PC-9 (cell line): ENCODE data around the gene SLC4A11.

Experiments used
- CTCF ChIP-seq: fragments of 200-600 bp; sonication (generic); conservative IDR thresholded peaks from 2 replicates; pipeline ENCODE4 v1.6.1; 2017; ENCODE audit warnings: mixed run types, antibody characterized with exemption, mild to moderate bottlenecking, moderate library complexity
- EZH2 ChIP-seq: fragments of 200-600 bp; sonication (generic); IDR thresholded peaks from 2 replicates; pipeline ENCODE4 v1.8.0; 2017; ENCODE audit warnings: antibody characterized with exemption, low read depth

- TF ChIP-seq CTCF (no peak), EZH2 (no peak)
Observed at GRCh38 chr20:3192226-3193015, 46.6 kb downstream of the SLC4A11 start.
